ENCODE measurements around the gene LYZL1.

Gene LYZL1

GRCh38 chr10:29321656-29322055 is 32.8 kb downstream of the LYZL1 start:
- H3K4me3 ChIP-seq (ENCODE audit: low read depth, low read length) = no peak overlapping the region
- ChIA-PET CTCF (interaction anchor here (0.7 to 3.6 kb wide), 2 partner anchors 17 to 176 kb away, joined by 3 to 11 read pairs; no protein-coding TSS in a partner anchor), POLR2A (no interaction called here)
- TF ChIP-seq, protein P1, sequence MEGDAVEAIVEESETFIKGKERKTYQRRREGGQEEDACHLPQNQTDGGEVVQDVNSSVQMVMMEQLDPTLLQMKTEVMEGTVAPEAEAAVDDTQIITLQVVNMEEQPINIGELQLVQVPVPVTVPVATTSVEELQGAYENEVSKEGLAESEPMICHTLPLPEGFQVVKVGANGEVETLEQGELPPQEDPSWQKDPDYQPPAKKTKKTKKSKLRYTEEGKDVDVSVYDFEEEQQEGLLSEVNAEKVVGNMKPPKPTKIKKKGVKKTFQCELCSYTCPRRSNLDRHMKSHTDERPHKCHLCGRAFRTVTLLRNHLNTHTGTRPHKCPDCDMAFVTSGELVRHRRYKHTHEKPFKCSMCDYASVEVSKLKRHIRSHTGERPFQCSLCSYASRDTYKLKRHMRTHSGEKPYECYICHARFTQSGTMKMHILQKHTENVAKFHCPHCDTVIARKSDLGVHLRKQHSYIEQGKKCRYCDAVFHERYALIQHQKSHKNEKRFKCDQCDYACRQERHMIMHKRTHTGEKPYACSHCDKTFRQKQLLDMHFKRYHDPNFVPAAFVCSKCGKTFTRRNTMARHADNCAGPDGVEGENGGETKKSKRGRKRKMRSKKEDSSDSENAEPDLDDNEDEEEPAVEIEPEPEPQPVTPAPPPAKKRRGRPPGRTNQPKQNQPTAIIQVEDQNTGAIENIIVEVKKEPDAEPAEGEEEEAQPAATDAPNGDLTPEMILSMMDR (IDR thresholded peaks at IDR 0.05; ENCODE audit: insufficient read depth, low read length, missing control alignments) = no peak
- DNase-seq (ENCODE audit: low read depth, low spot score) = no peak

DNA sequence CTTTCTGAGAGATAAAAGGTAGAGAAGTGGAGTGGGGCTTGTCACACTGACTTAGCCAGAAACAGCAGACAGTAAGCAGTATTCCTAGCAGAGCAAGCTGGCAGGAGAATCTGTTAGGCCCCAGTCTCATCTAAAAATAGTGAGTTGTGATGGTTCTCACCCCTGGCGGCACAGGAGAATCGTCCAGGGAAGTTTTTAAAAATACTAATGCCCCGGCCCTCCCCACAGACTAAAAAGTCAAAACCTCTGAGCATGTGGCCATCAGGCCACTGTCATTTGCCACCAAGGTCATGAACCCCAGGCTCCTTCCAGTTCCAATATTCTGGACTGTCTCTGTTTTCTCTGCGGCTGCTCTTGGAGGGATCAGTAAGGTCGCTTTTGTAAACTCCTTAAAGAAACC is 34.0 kb downstream of the LYZL1 start:
- ChIA-PET CTCF (interaction anchor here (1.5 kb wide), 1 partner anchor 695 kb away, joined by 5 read pairs; no protein-coding TSS in a partner anchor), POLR2A (no interaction called here)
- no peak overlapping the region for H3K4me3 ChIP-seq (ENCODE audit: low read depth, low read length)
- DNase-seq (ENCODE audit: low read depth, low spot score) = no peak
- TF ChIP-seq, protein P1 (IDR thresholded peaks at IDR 0.05; ENCODE audit: insufficient read depth, low read length, missing control alignments) = no peak

- DNase-seq (ENCODE audit: low read depth, low spot score) = no peak
- TF ChIP-seq, protein P1 (IDR thresholded peaks at IDR 0.05; ENCODE audit: insufficient read depth, low read length, missing control alignments) = no peak
- ChIA-PET CTCF (interaction anchor here (0.6 to 2.0 kb wide), 4 partner anchors 63 to 916 kb away, joined by 3 to 6 read pairs (median 4); no protein-coding TSS in a partner anchor), POLR2A (no interaction called here)
- H3K4me3 ChIP-seq (ENCODE audit: low read depth, low read length) = no peak overlapping the region
Measured at GRCh38 chr10:29323367-29323766, 34.5 kb downstream of the LYZL1 start.

DNA sequence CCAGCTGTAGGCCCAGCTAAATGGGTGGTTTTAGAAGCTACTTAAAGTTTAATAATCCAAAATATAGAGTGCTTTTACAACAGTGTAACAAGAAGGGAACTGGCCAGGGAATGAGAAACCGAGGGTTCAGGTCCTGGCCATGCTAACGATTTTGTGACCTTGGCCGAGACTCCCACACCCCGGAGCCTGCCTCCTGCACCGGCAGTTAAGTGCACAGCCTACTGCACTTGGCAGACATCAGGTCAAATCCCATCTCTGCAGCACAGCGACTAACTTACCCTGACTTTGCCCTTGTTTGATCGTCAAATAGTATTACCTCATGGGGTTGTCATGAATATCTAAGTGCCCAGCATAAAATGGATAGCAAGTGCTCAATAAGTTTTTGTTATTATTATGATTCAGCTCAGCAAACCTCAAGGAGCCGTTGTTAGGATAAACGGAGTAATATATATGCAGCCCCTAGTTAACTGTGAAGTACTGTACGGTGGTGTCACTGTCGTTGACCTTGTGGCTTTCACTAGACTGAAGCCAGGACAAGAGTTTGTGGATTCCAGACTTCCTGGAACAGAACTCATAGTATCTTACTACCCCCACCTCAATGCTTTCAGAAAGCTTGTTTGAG is 35.5 kb downstream of the LYZL1 start:
- ChIA-PET POLR2A (no interaction called here), CTCF (interaction anchor here (0.6 to 2.6 kb wide), 8 partner anchors 19 to 917 kb away, joined by 3 to 16 read pairs (median 4); no protein-coding TSS in a partner anchor)
- TF ChIP-seq, protein P1 (IDR thresholded peaks at IDR 0.05; ENCODE audit: insufficient read depth, low read length, missing control alignments) = no peak
- H3K4me3 ChIP-seq (ENCODE audit: low read depth, low read length) = no peak overlapping the region
- DNase-seq (ENCODE audit: low read depth, low spot score) = no peak

GRCh38 chr10:29326299-29326698 is 37.4 kb downstream of the LYZL1 start:
- no peak for DNase-seq (ENCODE audit: low read depth, low spot score)
- ChIA-PET CTCF (interaction anchor here (1.6 to 2.6 kb wide), 3 partner anchors 21 to 170 kb away, joined by 4 to 16 read pairs (median 4); no protein-coding TSS in a partner anchor), POLR2A (no interaction called here)
- TF ChIP-seq, protein P1 (IDR thresholded peaks at IDR 0.05; ENCODE audit: insufficient read depth, low read length, missing control alignments) = no peak
- H3K4me3 ChIP-seq (ENCODE audit: low read depth, low read length) = no peak overlapping the region

DNA sequence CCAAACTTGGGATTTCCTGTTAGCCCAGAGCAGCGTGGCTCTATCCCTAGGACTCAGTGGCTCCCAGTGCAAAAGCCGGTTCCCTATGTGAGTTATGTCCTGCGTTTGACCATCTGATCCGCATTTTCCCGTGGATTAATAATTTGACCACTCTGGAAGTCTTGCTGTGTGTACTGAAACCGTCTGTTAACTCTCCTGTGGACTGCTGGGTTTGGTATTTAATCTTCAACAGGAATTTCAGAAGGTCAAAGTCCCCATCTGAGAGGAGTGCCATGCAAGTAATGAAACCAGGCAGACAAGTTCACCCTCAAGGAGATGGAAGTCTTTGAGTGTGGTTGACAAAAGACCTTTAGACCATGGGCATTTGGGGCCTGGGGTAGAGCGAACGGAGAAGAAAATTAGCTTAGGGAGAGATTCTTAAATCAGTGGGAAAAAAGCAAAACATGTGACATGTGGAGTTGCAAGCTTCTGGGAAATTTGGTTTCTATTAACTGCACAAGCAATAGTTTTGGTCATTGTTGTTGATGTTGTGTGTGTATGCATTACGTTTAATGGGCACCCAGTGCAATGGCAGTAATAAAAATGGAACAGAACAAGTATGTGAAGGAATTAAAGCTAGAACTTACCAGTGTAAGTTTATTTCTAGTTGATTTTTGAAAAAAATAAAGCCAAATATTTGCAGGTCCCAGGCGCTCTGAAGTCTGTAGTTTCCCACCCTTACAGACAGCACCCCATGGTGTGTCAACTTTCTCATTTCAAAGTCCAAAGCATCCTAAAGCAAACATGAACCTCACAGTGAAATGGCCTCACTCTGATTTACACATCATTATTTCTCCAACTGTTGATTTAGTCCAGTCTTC is 38.2 kb downstream of the LYZL1 start:
- no peak for DNase-seq (ENCODE audit: low read depth, low spot score)
- H3K4me3 ChIP-seq (ENCODE audit: low read depth, low read length) = no peak overlapping the region
- ChIA-PET CTCF (interaction anchor here (0.7 to 1.6 kb wide), 3 partner anchors 16 to 169 kb away, joined by 3 to 5 read pairs (median 4); no protein-coding TSS in a partner anchor), POLR2A (no interaction called here)
- TF ChIP-seq, protein P1 (IDR thresholded peaks at IDR 0.05; ENCODE audit: insufficient read depth, low read length, missing control alignments) = no peak

Data from AG04449 (cell line).